Hepatocyte (in vitro differentiated cells): ENCODE measurements around the gene STATH. TPM values are rescaled to one million over a fixed set of nuclear protein-coding genes. Genes with fewer than 3 reads are reported as not detected.
A peak's percentile ranks its signal among the peaks of the same experiment; 100 is the strongest.

Experiments used
- DNase-seq: peaks from one replicate; pipeline ENCODE4 v3.0.0-alpha.2; 2016; ENCODE audit warnings: low spot score
- H2AFZ ChIP-seq: fragments of 200-600 bp; sonication (generic); 2 replicates; pipeline ENCODE4 v1.6.0; 2016; ENCODE audit warnings: antibody characterized with exemption, mild to moderate bottlenecking
- H3K27ac ChIP-seq: fragments of 200-600 bp; sonication (generic); 2 replicates; pipeline ENCODE4 v1.5.1; 2016; ENCODE audit warnings: mild to moderate bottlenecking
- H3K27me3 ChIP-seq: fragments of 200-600 bp; sonication (generic); 2 replicates; pipeline ENCODE4 v1.6.1; 2016
- H3K36me3 ChIP-seq: fragments of 200-600 bp; sonication (generic); replicated peaks from 2 replicates; pipeline ENCODE4 v1.5.1; 2016; ENCODE audit warnings: low read depth; ENCODE audit not compliant: insufficient read depth
- H3K4me1 ChIP-seq: fragments of 200-600 bp; sonication (generic); 2 replicates; pipeline ENCODE4 v1.5.1; 2016; ENCODE audit warnings: mild to moderate bottlenecking, moderate library complexity; ENCODE audit not compliant: insufficient read depth
- H3K4me2 ChIP-seq: fragments of 200-600 bp; sonication (generic); 2 replicates; pipeline ENCODE4 v1.6.0; 2016
- H3K4me3 ChIP-seq: fragments of 200-600 bp; sonication (generic); 2 replicates; pipeline ENCODE4 v1.5.1; 2016; ENCODE audit warnings: mild to moderate bottlenecking
- H3K79me2 ChIP-seq: fragments of 200-600 bp; sonication (generic); 2 replicates; pipeline ENCODE4 v1.6.0; 2017; ENCODE audit warnings: mild to moderate bottlenecking
- H3K9me2 ChIP-seq: fragments of 200-600 bp; sonication (generic); replicated peaks from 2 replicates; pipeline ENCODE4 v1.6.0; 2017; ENCODE audit warnings: mild to moderate bottlenecking; ENCODE audit not compliant: insufficient read depth
- H3K9me3 ChIP-seq: fragments of 200-600 bp; sonication (generic); 2 replicates; pipeline ENCODE4 v1.5.1; 2016; ENCODE audit warnings: low read depth, mild to moderate bottlenecking
- H4K20me1 ChIP-seq: fragments of 200-600 bp; sonication (generic); 2 replicates; pipeline ENCODE4 v1.6.0; 2016; ENCODE audit warnings: mild to moderate bottlenecking; ENCODE audit not compliant: insufficient read depth, poor library complexity, severe bottlenecking
- CTCF ChIP-seq: fragments of 200-600 bp; sonication (generic); IDR thresholded peaks from 2 replicates; pipeline ENCODE4 v1.5.1; 2016; ENCODE audit warnings: antibody characterized with exemption, mild to moderate bottlenecking; ENCODE audit not compliant: poor library complexity
- EZH2 ChIP-seq: fragments of 200-600 bp; sonication (generic); IDR thresholded peaks from 2 replicates; pipeline ENCODE4 v1.6.1; 2016; ENCODE audit warnings: antibody characterized with exemption, mild to moderate bottlenecking, borderline replicate concordance
- EZH2phosphoT487 ChIP-seq: fragments of 200-600 bp; sonication (generic); IDR thresholded peaks from one replicate; pipeline ENCODE4 v1.6.1; 2018; ENCODE audit warnings: antibody characterized with exemption, mild to moderate bottlenecking, low read depth, moderate library complexity; ENCODE audit not compliant: unreplicated experiment, severe bottlenecking
- WGBS: methylation state at CpG from one replicate; pipeline ENCODE4 v1.1.6; 2016; ENCODE audit warnings: low lambda C conversion rate; ENCODE audit errors: missing lambda C conversion rate; 5-methylcytosine and 5-hydroxymethylcytosine counted together
- polyA plus RNA-seq: library from polyadenylated mRNA; unstranded; fragments of >200 nt; fragmentation: Nextera tagmentation; extraction: Ambion mirVana; gene quantifications from 2 replicates; pipeline ENCODE4 v1.2.1, GENCODE V29; 2016
- total RNA-seq: library from RNA; depleted of rRNA; stranded (reverse); fragments of >200 nt; gene quantifications from 2 replicates; pipeline ENCODE4 v1.2.3, GENCODE V29; 2014

STATH gene
- total and polyA plus RNA-seq, 2 experiments from 2014 or later = not detected

GRCh38 chr4:69970071-69970470, 25.7 kb upstream of the STATH start:
- Histone ChIP-seq H3K4me3 (no peak overlapping the region), H3K4me2 (no peak overlapping the region), H3K36me3 (no peaks in the 10 kb centered on the region), H3K79me2 (no peaks in the 10 kb centered on the region), H3K27ac (no peak overlapping the region), H2AFZ (no peak overlapping the region), H4K20me1 (no peaks in the 10 kb centered on the region), H3K9me2 (no peaks in the 10 kb centered on the region), H3K9me3 (no peaks in the 10 kb centered on the region), H3K4me1 (no peaks in the 10 kb centered on the region), H3K27me3 (no peaks in the 10 kb centered on the region)
- no peak for TF ChIP-seq EZH2
- TF ChIP-seq EZH2phosphoT487 = no peak
- no peak for TF ChIP-seq CTCF
- WGBS = 74% methylated on average over 1 of the region's 1 CpG
- no peak for DNase-seq

DNA sequence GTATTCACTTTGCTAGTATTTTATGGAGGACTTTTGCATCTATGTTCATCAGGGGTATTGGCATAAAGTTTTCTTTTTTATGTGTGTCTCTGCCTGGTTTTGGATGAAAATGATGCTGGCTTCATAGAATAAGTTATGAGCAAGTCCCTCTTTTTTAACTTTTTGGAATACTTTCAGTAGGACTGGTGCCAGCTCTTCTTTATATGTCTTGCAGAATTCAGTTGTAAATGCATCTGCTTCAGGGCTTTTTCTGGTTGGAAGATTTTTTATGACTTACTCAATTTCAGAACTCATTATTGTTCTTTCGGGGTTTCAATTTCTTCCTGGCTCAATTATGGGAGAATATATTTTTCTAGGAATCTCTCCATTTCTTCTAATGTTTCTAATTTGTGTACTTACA, 21.1 kb upstream of the STATH start:
- no peak for TF ChIP-seq EZH2phosphoT487
- no peak for TF ChIP-seq CTCF
- WGBS = 62% methylated on average over 1 of the region's 1 CpG
- Histone ChIP-seq H3K9me3 (no peaks in the 10 kb centered on the region), H3K27me3 (no peaks in the 10 kb centered on the region), H3K4me2 (no peak overlapping the region), H3K9me2 (no peaks in the 10 kb centered on the region), H3K79me2 (no peaks in the 10 kb centered on the region), H3K4me3 (no peak overlapping the region), H3K4me1 (no peaks in the 10 kb centered on the region), H3K36me3 (no peaks in the 10 kb centered on the region), H3K27ac (no peak overlapping the region), H2AFZ (no peak overlapping the region), H4K20me1 (no peaks in the 10 kb centered on the region)
- no peak for DNase-seq

- H2AFZ ChIP-seq = no peak overlapping the region
- H3K4me2 ChIP-seq = no peak overlapping the region
- H3K9me2 ChIP-seq = no peaks in the 10 kb centered on the region
- no peaks in the 10 kb centered on the region for H3K36me3 ChIP-seq
- H3K4me1 ChIP-seq = no peaks in the 10 kb centered on the region
- H3K79me2 ChIP-seq = no peaks in the 10 kb centered on the region
- H3K27ac ChIP-seq = no peak overlapping the region
- TF ChIP-seq EZH2phosphoT487 (no peak), EZH2 (no peak), CTCF (no peak)
- no peaks in the 10 kb centered on the region for H3K9me3 ChIP-seq
- DNase-seq = no peak
- no peaks in the 10 kb centered on the region for H3K27me3 ChIP-seq
- H3K4me3 ChIP-seq = no peak overlapping the region
- H4K20me1 ChIP-seq = no peaks in the 10 kb centered on the region
Measured at GRCh38 chr4:69977582-69977981, 18.2 kb upstream of the STATH start.

GRCh38 chr4:69984030-69984443, 11.7 kb upstream of the STATH start:
- TF ChIP-seq EZH2 = no peak
- no peak for TF ChIP-seq EZH2phosphoT487
- TF ChIP-seq CTCF = no peak
- Histone ChIP-seq H3K9me3 (no peaks in the 10 kb centered on the region), H3K4me3 (no peak overlapping the region), H2AFZ (no peak overlapping the region), H4K20me1 (no peaks in the 10 kb centered on the region), H3K36me3 (no peaks in the 10 kb centered on the region), H3K4me2 (no peak overlapping the region), H3K9me2 (no peaks in the 10 kb centered on the region), H3K79me2 (no peaks in the 10 kb centered on the region), H3K27me3 (no peaks in the 10 kb centered on the region), H3K27ac (no peak overlapping the region), H3K4me1 (no peaks in the 10 kb centered on the region)
- DNase-seq = peak; percentile 64
- 54% methylated on average over 2 of the region's 2 CpGs for WGBS
